CD4-positive, alpha-beta T cell (primary cell): ENCODE measurements around the gene TBX15. TPM values are rescaled to one million over a fixed set of nuclear protein-coding genes. Genes with fewer than 3 reads are reported as not detected.

Experiments used
- ATAC-seq: fragments of 200-7000 bp; cut with Tn5 transposase; one replicate; pipeline ENCODE4 v1.10.0; 2022; ENCODE audit warnings: mild to moderate bottlenecking; ENCODE audit not compliant: poor library complexity
- CTCF ChIA-PET: fragments of 350-600 bp; sonication (Branson Sonifier 250); formaldehyde crosslinking; loops from one replicate; lab custom pipeline; 2021; ENCODE audit warnings: antibody characterized with exemption, inconsistent platforms; lab: Charles Lee
- POLR2A ChIA-PET: fragments of 350-600 bp; sonication (Branson Sonifier 250); formaldehyde crosslinking; loops from one replicate; lab custom pipeline; 2021; ENCODE audit warnings: antibody characterized with exemption, inconsistent platforms; lab: Charles Lee
- DNase-seq, 14 experiments: peaks; one replicate each; pipeline ENCODE4 v3.0.0-alpha.2; 2013 to 2020; ENCODE audit warnings: mixed read lengths in 2 of 14
- H3K27ac ChIP-seq, 2 donors: one replicate each; pipeline versions ENCODE4 v1.5.1 to v1.7.0; 2013; ENCODE audit warnings: low read length in 2 of 2, low read depth in 1 of 2, mild to moderate bottlenecking in 1 of 2
- H3K27me3 ChIP-seq, 2 experiments: 1 replicate in 1 of 2; 2 replicates in 1 of 2; pipeline versions ENCODE4 v1.6.1 to v1.7.0; 2013; ENCODE audit warnings: low read length in 2 of 2, control low read depth in 1 of 2, mild to moderate bottlenecking in 1 of 2, moderate library complexity in 1 of 2; ENCODE audit not compliant: insufficient read depth in 2 of 2, control insufficient read depth in 1 of 2
- H3K36me3 ChIP-seq: one replicate; pipeline ENCODE4 v1.6.1; 2013; ENCODE audit warnings: low read length, control low read depth; ENCODE audit not compliant: insufficient read depth
- H3K4me1 ChIP-seq: one replicate; pipeline ENCODE4 v1.6.1; 2013; ENCODE audit warnings: low read length, control low read depth; ENCODE audit not compliant: insufficient read depth
- H3K4me3 ChIP-seq: one replicate; pipeline ENCODE4 v1.5.1; 2013; ENCODE audit warnings: mild to moderate bottlenecking, low read length, moderate library complexity
- H3K9me3 ChIP-seq, 2 experiments: 1 replicate in 1 of 2; 2 replicates in 1 of 2; pipeline versions ENCODE4 v1.6.1 to v1.7.0; 2013; ENCODE audit warnings: low read length in 2 of 2, mild to moderate bottlenecking in 2 of 2, control low read depth in 1 of 2, moderate library complexity in 1 of 2; ENCODE audit not compliant: control insufficient read depth in 1 of 2, insufficient read depth in 1 of 2
- H3K27ac Mint-ChIP-seq: one replicate; pipeline ENCODE4 v1.8.0; 2020; ENCODE audit warnings: mixed read lengths
- H3K27me3 Mint-ChIP-seq: one replicate; pipeline ENCODE4 v1.8.0; 2021; ENCODE audit warnings: mixed read lengths
- H3K36me3 Mint-ChIP-seq: one replicate; pipeline ENCODE4 v1.8.0; 2021; ENCODE audit warnings: low read depth, mixed read lengths
- H3K4me1 Mint-ChIP-seq: one replicate; pipeline ENCODE4 v1.8.0; 2021; ENCODE audit warnings: low read depth, mixed read lengths
- H3K4me3 Mint-ChIP-seq: one replicate; pipeline ENCODE4 v1.8.0; 2020; ENCODE audit warnings: mild to moderate bottlenecking, mixed read lengths
- H3K9me3 Mint-ChIP-seq: one replicate; pipeline ENCODE4 v1.8.0; 2020; ENCODE audit warnings: mixed read lengths
- intact Hi-C, 2 experiments: fragments of 100-400 bp; cut with DNase I in 1 of 2; cut with micrococcal nuclease in 1 of 2; formaldehyde crosslinking; loops; one replicate each; pipeline versions ENCODE4 v1.15.1 to v1.9.0; 2023 to 2025; cut with DNase I, micrococcal nuclease
- total RNA-seq, 174 experiments: library from RNA in 2 of 174; stranded (reverse) in 2 of 174; gene quantifications; one replicate each; pipeline ENCODE4 v1.2.3 and lab custom pipeline; 2021 to 2026
- TF ChIP-seq, protein P1 (sequence below): fragments of 200-600 bp; IDR thresholded peaks from one replicate; pipeline ENCODE4 v1.8.0; 2022; ENCODE audit warnings: antibody characterized with exemption, mild to moderate bottlenecking

The TBX15 gene
- total RNA-seq, 2 experiments from 2014 or later: not detected

DNA sequence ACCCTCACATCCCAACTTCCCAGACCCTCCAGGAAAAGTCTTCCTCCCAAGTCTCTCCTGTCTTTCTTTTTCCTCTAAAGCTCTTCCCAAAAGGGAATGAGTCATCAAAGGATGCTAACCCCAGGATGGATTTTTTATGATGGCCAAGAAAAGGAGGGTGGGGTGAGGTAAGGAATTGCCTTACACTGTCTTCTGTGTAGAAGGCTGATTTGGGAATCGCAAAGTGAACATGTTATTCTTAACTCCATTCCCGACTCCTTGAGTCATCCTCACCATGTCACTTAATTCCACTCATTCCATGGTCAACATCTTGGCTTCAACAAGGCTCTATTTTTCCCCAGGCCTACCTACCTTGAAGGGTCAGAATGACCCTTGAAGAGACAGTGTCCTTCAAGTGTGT is 44.0 kb downstream of the TBX15 start:
- Mint-ChIP-seq H3K27me3 (peaks cover 6% of the 10 kb centered on the region), H3K36me3 (no peaks in the 10 kb centered on the region), H3K4me3 (no peak overlapping the region), H3K4me1 (no peaks in the 10 kb centered on the region), H3K9me3 (peaks cover 10% of the 10 kb centered on the region), H3K27ac (no peak overlapping the region)
- intact Hi-C loops: no loop called here
- H3K4me3 ChIP-seq: no peak overlapping the region
- ChIA-PET CTCF (no interaction called here), POLR2A (no interaction called here)
- TF ChIP-seq, protein P1, sequence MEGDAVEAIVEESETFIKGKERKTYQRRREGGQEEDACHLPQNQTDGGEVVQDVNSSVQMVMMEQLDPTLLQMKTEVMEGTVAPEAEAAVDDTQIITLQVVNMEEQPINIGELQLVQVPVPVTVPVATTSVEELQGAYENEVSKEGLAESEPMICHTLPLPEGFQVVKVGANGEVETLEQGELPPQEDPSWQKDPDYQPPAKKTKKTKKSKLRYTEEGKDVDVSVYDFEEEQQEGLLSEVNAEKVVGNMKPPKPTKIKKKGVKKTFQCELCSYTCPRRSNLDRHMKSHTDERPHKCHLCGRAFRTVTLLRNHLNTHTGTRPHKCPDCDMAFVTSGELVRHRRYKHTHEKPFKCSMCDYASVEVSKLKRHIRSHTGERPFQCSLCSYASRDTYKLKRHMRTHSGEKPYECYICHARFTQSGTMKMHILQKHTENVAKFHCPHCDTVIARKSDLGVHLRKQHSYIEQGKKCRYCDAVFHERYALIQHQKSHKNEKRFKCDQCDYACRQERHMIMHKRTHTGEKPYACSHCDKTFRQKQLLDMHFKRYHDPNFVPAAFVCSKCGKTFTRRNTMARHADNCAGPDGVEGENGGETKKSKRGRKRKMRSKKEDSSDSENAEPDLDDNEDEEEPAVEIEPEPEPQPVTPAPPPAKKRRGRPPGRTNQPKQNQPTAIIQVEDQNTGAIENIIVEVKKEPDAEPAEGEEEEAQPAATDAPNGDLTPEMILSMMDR: no peak
- H3K9me3 ChIP-seq: peaks cover 0 to 3% of the 10 kb centered on the region in 2 experiments
- DNase-seq: no peak
- no peaks in the 10 kb centered on the region for H3K36me3 ChIP-seq
- H3K27me3 ChIP-seq: no peaks in the 10 kb centered on the region
- no peak for ATAC-seq
- no peaks in the 10 kb centered on the region for H3K4me1 ChIP-seq
- no peak overlapping the region for H3K27ac ChIP-seq

GRCh38 chr1:118940957-118941356 is 47.2 kb downstream of the TBX15 start:
- no peak overlapping the region for H3K27ac Mint-ChIP-seq
- H3K27me3 Mint-ChIP-seq: peaks cover 1% of the 10 kb centered on the region
- H3K36me3 Mint-ChIP-seq: no peaks in the 10 kb centered on the region

GRCh38 chr1:118937413-118938072 is 50.6 kb downstream of the TBX15 start:
- no peak overlapping the region for H3K4me3 ChIP-seq
- DNase-seq: no peak
- POLR2A ChIA-PET: no interaction called here
- no peak overlapping the region for H3K27ac ChIP-seq
- H3K27me3 ChIP-seq: no peaks in the 10 kb centered on the region
- no peaks in the 10 kb centered on the region for H3K9me3 ChIP-seq
- H3K4me1 ChIP-seq: no peaks in the 10 kb centered on the region
- Mint-ChIP-seq H3K9me3 (peaks cover 13% of the 10 kb centered on the region), H3K27ac (no peak overlapping the region), H3K4me1 (no peaks in the 10 kb centered on the region), H3K4me3 (no peak overlapping the region), H3K27me3 (peaks cover 4% of the 10 kb centered on the region), H3K36me3 (no peaks in the 10 kb centered on the region)
- TF ChIP-seq, protein P1: no peak
- CTCF ChIA-PET: no interaction called here
- no peak for ATAC-seq
- no peaks in the 10 kb centered on the region for H3K36me3 ChIP-seq
- intact Hi-C loops: no loop called here

More at GRCh38 chr1:118940957-118941356, 47.2 kb downstream of the TBX15 start:
- no peaks in the 10 kb centered on the region for H3K9me3 ChIP-seq
- H3K36me3 ChIP-seq: no peaks in the 10 kb centered on the region
- intact Hi-C loops: no loop called here
- no peaks in the 10 kb centered on the region for H3K4me1 Mint-ChIP-seq
- no peak overlapping the region for H3K27ac ChIP-seq
- TF ChIP-seq, protein P1: no peak
- H3K4me3 ChIP-seq: no peak overlapping the region
- ATAC-seq (no peak), DNase-seq (no peak)
- CTCF ChIA-PET: no interaction called here
- H3K4me1 ChIP-seq: no peaks in the 10 kb centered on the region
- peaks cover 10% of the 10 kb centered on the region for H3K9me3 Mint-ChIP-seq
- POLR2A ChIA-PET: no interaction called here
- H3K27me3 ChIP-seq: no peaks in the 10 kb centered on the region
- no peak overlapping the region for H3K4me3 Mint-ChIP-seq
